Uterus (tissue), 2 donors: Measurements from ENCODE around the gene MAP1LC3B2.

Experiments
- POLR2A ChIP-seq, 2 donors: fragments of 450-650 bp; IDR thresholded peaks; one replicate each; pipeline ENCODE4 v1.6.1; 2016; ENCODE audit warnings: antibody characterized with exemption in 2 of 2, mild to moderate bottlenecking in 1 of 2, moderate library complexity in 1 of 2
- TF ChIP-seq, protein P1 (sequence below), 4 experiments: fragments of 200-600 bp in 2 of 4; fragments of 450-650 bp in 2 of 4; sonication (generic) in 2 of 4; IDR thresholded peaks; one replicate each; pipeline ENCODE4 v1.5.1; 2016 to 2019; ENCODE audit warnings: antibody characterized with exemption in 4 of 4, mild to moderate bottlenecking in 2 of 4, moderate library complexity in 1 of 4

GRCh38 chr12:116614194-116614915 lies 55.2 kb downstream of the MAP1LC3B2 start:
- TF ChIP-seq, protein P1, sequence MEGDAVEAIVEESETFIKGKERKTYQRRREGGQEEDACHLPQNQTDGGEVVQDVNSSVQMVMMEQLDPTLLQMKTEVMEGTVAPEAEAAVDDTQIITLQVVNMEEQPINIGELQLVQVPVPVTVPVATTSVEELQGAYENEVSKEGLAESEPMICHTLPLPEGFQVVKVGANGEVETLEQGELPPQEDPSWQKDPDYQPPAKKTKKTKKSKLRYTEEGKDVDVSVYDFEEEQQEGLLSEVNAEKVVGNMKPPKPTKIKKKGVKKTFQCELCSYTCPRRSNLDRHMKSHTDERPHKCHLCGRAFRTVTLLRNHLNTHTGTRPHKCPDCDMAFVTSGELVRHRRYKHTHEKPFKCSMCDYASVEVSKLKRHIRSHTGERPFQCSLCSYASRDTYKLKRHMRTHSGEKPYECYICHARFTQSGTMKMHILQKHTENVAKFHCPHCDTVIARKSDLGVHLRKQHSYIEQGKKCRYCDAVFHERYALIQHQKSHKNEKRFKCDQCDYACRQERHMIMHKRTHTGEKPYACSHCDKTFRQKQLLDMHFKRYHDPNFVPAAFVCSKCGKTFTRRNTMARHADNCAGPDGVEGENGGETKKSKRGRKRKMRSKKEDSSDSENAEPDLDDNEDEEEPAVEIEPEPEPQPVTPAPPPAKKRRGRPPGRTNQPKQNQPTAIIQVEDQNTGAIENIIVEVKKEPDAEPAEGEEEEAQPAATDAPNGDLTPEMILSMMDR (IDR thresholded peaks at IDR 0.05) = no peak
- no peak for TF ChIP-seq POLR2A (IDR thresholded peaks at IDR 0.05)
